Body of pancreas (tissue), 4 donors: Measurements from ENCODE around the gene EXOC2. TPM values are rescaled to one million over a fixed set of nuclear protein-coding genes. Genes with fewer than 3 reads are reported as not detected.
"Not testable (repeated sequence)": the region's sequence is repeated elsewhere in the genome, so short reads cannot be mapped to it uniquely, and the experiment has no call there.

Experiments
- ATAC-seq: fragments of 150-250 bp; one replicate; pipeline ENCODE4 v1.9.1; 2016
- DNase-seq, 4 donors: peaks; one replicate each; pipeline ENCODE4 v3.0.0-alpha.2; 2019
- H3K27ac ChIP-seq, 4 donors: fragments of 200-600 bp; sonication (generic); 1 replicate in 3 of 4; 2 replicates in 1 of 4; pipeline versions ENCODE4 v1.5.1 to v1.6.1; 2016 to 2019; ENCODE audit warnings: mild to moderate bottlenecking in 1 of 4, mixed read lengths in 1 of 4, moderate library complexity in 1 of 4
- H3K27me3 ChIP-seq, 2 donors: fragments of 200-600 bp; sonication (generic); one replicate each; pipeline ENCODE4 v1.6.0; 2016; ENCODE audit warnings: mild to moderate bottlenecking in 1 of 2
- H3K36me3 ChIP-seq, 2 donors: fragments of 200-600 bp; sonication (generic); replicated peaks in 1 of 2; 2 replicates each; pipeline ENCODE4 v1.5.1; 2016; ENCODE audit warnings: low read depth in 2 of 2; ENCODE audit not compliant: insufficient read depth in 1 of 2
- H3K4me1 ChIP-seq: fragments of 200-600 bp; sonication (generic); one replicate; pipeline ENCODE4 v1.6.0; 2016
- H3K4me3 ChIP-seq, 2 donors: fragments of 200-600 bp; sonication (generic); 1 replicate in 1 of 2; 2 replicates in 1 of 2; pipeline ENCODE4 v1.5.1; 2016 to 2019
- H3K9me3 ChIP-seq, 3 donors: fragments of 200-600 bp; sonication (generic); 1 replicate in 2 of 3; 2 replicates in 1 of 3; pipeline ENCODE4 v1.5.1; 2016
- POLR2A ChIP-seq, 3 donors: fragments of 450-650 bp; IDR thresholded peaks; one replicate each; pipeline ENCODE4 v1.6.1; 2016; ENCODE audit warnings: antibody characterized with exemption in 3 of 3, mild to moderate bottlenecking in 2 of 3
- WGBS, 2 donors: methylation state at CpG; one replicate each; pipeline ENCODE4 v1.1.5; 2017; 5-methylcytosine and 5-hydroxymethylcytosine counted together
- intact Hi-C: fragments of 100-400 bp; cut with DNase I; formaldehyde crosslinking; loops from one replicate; pipeline ENCODE4 v1.15.1; 2023
- total RNA-seq, 2 donors: library from RNA; depleted of rRNA; stranded (reverse); fragments of >200 nt; gene quantifications; one replicate each; pipeline ENCODE4 v1.1.0, GENCODE V29; 2016
- TF ChIP-seq, protein P1 (sequence below), 7 experiments: fragments of 450-650 bp in 4 of 7; fragments of 200-600 bp in 3 of 7; sonication (generic) in 3 of 7; IDR thresholded peaks; one replicate each; pipeline ENCODE4 v1.5.1; 2016 to 2019; ENCODE audit warnings: antibody characterized with exemption in 7 of 7

EXOC2 gene
- total RNA-seq, 2 donors from 2014 or later, result 10.5 to 10.6 TPM

- Histone ChIP-seq H3K4me3 (no peak overlapping the region), H3K4me1 (no peaks in the 10 kb centered on the region), H3K27ac (no peak overlapping the region), H3K27me3 (no peaks in the 10 kb centered on the region), H3K9me3 (no peaks in the 10 kb centered on the region), H3K36me3 (no peaks in the 10 kb centered on the region)
- no peak for DNase-seq
- intact Hi-C loops, result no loop called here
- WGBS, 2 donors, result 62 to 74% methylated on average over 2 of the region's 2 CpGs
- ATAC-seq, result no peak
- TF ChIP-seq, protein P1, sequence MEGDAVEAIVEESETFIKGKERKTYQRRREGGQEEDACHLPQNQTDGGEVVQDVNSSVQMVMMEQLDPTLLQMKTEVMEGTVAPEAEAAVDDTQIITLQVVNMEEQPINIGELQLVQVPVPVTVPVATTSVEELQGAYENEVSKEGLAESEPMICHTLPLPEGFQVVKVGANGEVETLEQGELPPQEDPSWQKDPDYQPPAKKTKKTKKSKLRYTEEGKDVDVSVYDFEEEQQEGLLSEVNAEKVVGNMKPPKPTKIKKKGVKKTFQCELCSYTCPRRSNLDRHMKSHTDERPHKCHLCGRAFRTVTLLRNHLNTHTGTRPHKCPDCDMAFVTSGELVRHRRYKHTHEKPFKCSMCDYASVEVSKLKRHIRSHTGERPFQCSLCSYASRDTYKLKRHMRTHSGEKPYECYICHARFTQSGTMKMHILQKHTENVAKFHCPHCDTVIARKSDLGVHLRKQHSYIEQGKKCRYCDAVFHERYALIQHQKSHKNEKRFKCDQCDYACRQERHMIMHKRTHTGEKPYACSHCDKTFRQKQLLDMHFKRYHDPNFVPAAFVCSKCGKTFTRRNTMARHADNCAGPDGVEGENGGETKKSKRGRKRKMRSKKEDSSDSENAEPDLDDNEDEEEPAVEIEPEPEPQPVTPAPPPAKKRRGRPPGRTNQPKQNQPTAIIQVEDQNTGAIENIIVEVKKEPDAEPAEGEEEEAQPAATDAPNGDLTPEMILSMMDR (IDR thresholded peaks at IDR 0.05), result no peak
- TF ChIP-seq POLR2A (IDR thresholded peaks at IDR 0.05), result no peak
Measured at GRCh38 chr6:610882-611281, 82.1 kb downstream of the EXOC2 start.

- Histone ChIP-seq H3K4me1 (no peaks in the 10 kb centered on the region), H3K9me3 (no peaks in the 10 kb centered on the region), H3K4me3 (no peak overlapping the region), H3K36me3 (no peaks in the 10 kb centered on the region), H3K27me3 (no peaks in the 10 kb centered on the region), H3K27ac (no peak overlapping the region)
- ATAC-seq (no peak), DNase-seq (no peak)
- intact Hi-C loops, result no loop called here
- TF ChIP-seq, protein P1 (IDR thresholded peaks at IDR 0.05), result no peak
- no peak for TF ChIP-seq POLR2A (IDR thresholded peaks at IDR 0.05)
- 93 to 96% methylated on average over 4 of the region's 4 CpGs for WGBS, 2 donors
Measured at GRCh38 chr6:609905-610304, 83.0 kb downstream of the EXOC2 start.

DNA sequence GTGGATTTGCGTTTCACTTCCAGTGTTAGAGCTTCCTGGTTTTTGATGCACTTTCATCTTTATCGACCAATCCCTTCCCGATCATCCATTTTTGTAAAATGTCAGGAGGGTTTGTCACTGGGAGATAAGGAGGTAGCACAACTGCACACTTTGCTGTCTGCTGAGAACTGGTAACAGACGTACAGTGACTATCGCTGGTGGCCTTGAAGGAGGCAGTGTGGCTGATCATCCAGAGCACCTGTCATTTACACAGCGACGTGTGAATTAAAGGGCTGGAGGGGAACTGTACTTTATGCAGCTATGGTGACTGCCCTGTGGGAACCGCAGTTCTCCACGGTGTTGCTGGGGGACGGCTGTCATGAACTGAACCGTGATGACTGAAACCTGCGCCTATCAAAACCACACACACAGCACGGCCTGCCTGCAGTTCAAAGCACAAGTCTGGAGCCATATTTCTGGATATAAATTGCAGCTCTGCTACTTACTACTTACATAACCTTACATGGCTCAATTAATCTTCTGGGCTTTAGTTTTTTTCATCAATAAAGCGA lies 86.0 kb downstream of the EXOC2 start:
- DNase-seq (no peak), ATAC-seq (no peak)
- WGBS, 2 donors, result 90 to 93% methylated on average over 14 of the region's 14 CpGs
- intact Hi-C loops, result no loop called here
- Histone ChIP-seq H3K4me3 (no peak overlapping the region), H3K4me1 (no peaks in the 10 kb centered on the region), H3K27ac (no peak overlapping the region), H3K9me3 (no peaks in the 10 kb centered on the region), H3K27me3 (no peaks in the 10 kb centered on the region), H3K36me3 (no peaks in the 10 kb centered on the region)
- TF ChIP-seq POLR2A (IDR thresholded peaks at IDR 0.05), result no peak
- TF ChIP-seq, protein P1 (IDR thresholded peaks at IDR 0.05), result no peak

GRCh38 chr6:605895-606294 lies 87.0 kb downstream of the EXOC2 start:
- DNase-seq, H3K27ac ChIP-seq, intact Hi-C loops, ATAC-seq, H3K36me3 ChIP-seq, H3K4me3 ChIP-seq, H3K9me3 ChIP-seq, H3K4me1 ChIP-seq, H3K27me3 ChIP-seq: not testable (repeated sequence)
- whole genome bisulfite sequencing, 2 donors, result 88 to 97% methylated on average over 5 of the region's 5 CpGs

DNA sequence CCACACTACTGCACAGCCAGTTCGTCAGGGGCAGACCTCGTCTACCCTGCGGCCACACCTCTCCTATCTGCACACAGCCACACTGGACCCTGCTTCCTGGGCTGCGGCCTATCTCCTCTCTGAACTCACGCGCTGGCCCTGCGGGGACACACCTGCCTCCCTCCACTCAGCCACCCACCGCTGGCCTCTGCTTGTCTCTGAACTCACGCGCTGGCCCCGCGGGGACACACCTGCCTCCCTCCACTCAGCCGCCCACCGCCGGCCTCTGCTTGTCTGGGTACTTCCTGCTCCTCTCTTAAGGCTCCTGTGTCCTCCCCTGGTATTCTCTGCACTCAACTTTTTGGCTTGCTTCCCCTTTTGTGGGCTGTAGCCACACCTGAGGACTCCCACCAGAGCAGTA lies 88.4 kb downstream of the EXOC2 start:
- H3K27me3 ChIP-seq, result no peaks in the 10 kb centered on the region
- H3K36me3 ChIP-seq, result no peaks in the 10 kb centered on the region
- intact Hi-C loops, result no loop called here
- no peaks in the 10 kb centered on the region for H3K4me1 ChIP-seq
- H3K4me3 ChIP-seq, result no peak overlapping the region
- no peak for TF ChIP-seq POLR2A (IDR thresholded peaks at IDR 0.05)
- TF ChIP-seq, protein P1 (IDR thresholded peaks at IDR 0.05), result no peak
- 94 to 97% methylated on average over 15 of the region's 15 CpGs for WGBS, 2 donors
- H3K9me3 ChIP-seq, result no peaks in the 10 kb centered on the region
- H3K27ac ChIP-seq, result no peak overlapping the region
- no peak for DNase-seq
- ATAC-seq, result no peak
